Upper lobe of right lung (tissue), 1 donor: ENCODE results near the gene VWF. TPM values are rescaled to one million over a fixed set of nuclear protein-coding genes. Genes with fewer than 3 reads are reported as not detected.

Experiments used
- ATAC-seq: fragments of 200-7000 bp; cut with Tn5 transposase; one replicate; pipeline ENCODE4 v1.9.1; 2020; ENCODE audit warnings: mild to moderate bottlenecking, moderate library complexity
- DNase-seq: peaks from one replicate; pipeline ENCODE4 v3.0.0-alpha.2; 2020
- H3K27ac ChIP-seq: fragments of 200-600 bp; one replicate; pipeline ENCODE4 v1.8.0; 2022
- H3K27me3 ChIP-seq: fragments of 200-600 bp; one replicate; pipeline ENCODE4 v1.8.0; 2022; ENCODE audit warnings: mild to moderate bottlenecking
- H3K36me3 ChIP-seq: fragments of 200-600 bp; one replicate; pipeline ENCODE4 v1.8.0; 2022
- H3K4me1 ChIP-seq: fragments of 200-600 bp; one replicate; pipeline ENCODE4 v1.8.0; 2022
- H3K4me3 ChIP-seq: fragments of 200-600 bp; one replicate; pipeline ENCODE4 v1.8.0; 2022; ENCODE audit warnings: mild to moderate bottlenecking
- H3K9me3 ChIP-seq: fragments of 200-600 bp; one replicate; pipeline ENCODE4 v1.8.0; 2022
- intact Hi-C: fragments of 100-400 bp; cut with DNase I; formaldehyde crosslinking; loops from one replicate; pipeline ENCODE4 v1.11.0; 2022
- total RNA-seq: library from RNA; stranded (reverse); fragmentation: NEBNext Ultra II Directional; extraction: Animal tissue kit (Norgen Biotek cat#: 25700); gene quantifications from one replicate; pipeline ENCODE4 v1.2.1, GENCODE V29; 2021
- TF ChIP-seq, protein P1 (sequence below): fragments of 200-600 bp; IDR thresholded peaks from one replicate; pipeline ENCODE4 v1.8.0; 2022; ENCODE audit warnings: antibody characterized with exemption
- donor health status: DM: no; HTN: yes; CAD: no; lungs with severe emphysema.

The VWF gene
- total RNA-seq, 1 donor from 2014 or later, result 729 TPM

DNA sequence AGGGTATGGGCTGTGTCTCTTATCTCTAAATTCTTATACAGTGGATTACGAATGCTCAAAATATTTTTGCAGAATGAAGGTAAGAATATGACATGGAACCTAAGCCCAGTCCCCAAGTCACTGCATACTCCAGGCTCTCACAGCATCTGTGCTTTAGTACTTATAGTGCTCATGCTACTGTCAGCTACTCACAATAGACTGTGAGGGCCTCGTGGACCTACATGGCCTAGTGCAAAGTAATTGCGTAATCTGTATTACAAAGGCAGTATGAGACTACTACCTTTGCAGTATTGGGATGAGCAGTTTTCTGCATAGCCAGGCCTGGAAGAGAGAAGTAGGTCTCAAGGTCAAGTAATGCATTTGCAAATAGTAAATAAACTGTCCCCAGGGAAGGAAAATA is 27.9 kb downstream of the VWF start:
- DNase-seq (no peak), ATAC-seq (no peak)
- TF ChIP-seq, protein P1, sequence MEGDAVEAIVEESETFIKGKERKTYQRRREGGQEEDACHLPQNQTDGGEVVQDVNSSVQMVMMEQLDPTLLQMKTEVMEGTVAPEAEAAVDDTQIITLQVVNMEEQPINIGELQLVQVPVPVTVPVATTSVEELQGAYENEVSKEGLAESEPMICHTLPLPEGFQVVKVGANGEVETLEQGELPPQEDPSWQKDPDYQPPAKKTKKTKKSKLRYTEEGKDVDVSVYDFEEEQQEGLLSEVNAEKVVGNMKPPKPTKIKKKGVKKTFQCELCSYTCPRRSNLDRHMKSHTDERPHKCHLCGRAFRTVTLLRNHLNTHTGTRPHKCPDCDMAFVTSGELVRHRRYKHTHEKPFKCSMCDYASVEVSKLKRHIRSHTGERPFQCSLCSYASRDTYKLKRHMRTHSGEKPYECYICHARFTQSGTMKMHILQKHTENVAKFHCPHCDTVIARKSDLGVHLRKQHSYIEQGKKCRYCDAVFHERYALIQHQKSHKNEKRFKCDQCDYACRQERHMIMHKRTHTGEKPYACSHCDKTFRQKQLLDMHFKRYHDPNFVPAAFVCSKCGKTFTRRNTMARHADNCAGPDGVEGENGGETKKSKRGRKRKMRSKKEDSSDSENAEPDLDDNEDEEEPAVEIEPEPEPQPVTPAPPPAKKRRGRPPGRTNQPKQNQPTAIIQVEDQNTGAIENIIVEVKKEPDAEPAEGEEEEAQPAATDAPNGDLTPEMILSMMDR, result no peak
- H3K9me3 ChIP-seq, result no peaks in the 10 kb centered on the region
- H3K4me1 ChIP-seq, result peaks cover 13% of the 10 kb centered on the region
- H3K4me3 ChIP-seq, result no peak overlapping the region
- no peaks in the 10 kb centered on the region for H3K27me3 ChIP-seq
- H3K36me3 ChIP-seq, result no peaks in the 10 kb centered on the region
- intact Hi-C loops, result no loop called here
- no peak overlapping the region for H3K27ac ChIP-seq

DNA sequence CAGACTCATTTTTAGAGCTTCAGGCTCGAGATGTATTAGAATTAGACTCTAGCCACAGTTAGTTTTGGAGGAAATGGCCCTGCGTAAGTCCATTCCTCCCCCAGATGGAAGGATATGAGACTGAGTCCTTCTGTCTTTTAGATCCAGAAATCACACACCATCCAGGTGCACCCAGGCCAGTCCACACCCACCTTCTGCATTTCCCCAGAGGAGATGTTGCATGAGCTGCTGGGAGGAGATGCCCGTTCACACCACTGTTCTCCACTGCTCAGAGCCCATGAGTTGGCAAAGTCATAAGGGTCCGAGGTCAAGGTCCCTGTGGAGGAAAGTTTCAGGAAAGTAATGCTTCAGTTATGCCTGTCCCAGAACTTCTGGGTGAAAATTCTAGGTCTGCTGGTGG is 29.2 kb downstream of the VWF start:
- H3K4me3 ChIP-seq, result no peak overlapping the region
- H3K4me1 ChIP-seq, result peaks cover 22% of the 10 kb centered on the region
- no peaks in the 10 kb centered on the region for H3K9me3 ChIP-seq
- no peak for DNase-seq
- TF ChIP-seq, protein P1, result no peak
- ATAC-seq, result no peak
- intact Hi-C loops, result no loop called here
- H3K36me3 ChIP-seq, result no peaks in the 10 kb centered on the region
- no peaks in the 10 kb centered on the region for H3K27me3 ChIP-seq
- H3K27ac ChIP-seq, result no peak overlapping the region

DNA sequence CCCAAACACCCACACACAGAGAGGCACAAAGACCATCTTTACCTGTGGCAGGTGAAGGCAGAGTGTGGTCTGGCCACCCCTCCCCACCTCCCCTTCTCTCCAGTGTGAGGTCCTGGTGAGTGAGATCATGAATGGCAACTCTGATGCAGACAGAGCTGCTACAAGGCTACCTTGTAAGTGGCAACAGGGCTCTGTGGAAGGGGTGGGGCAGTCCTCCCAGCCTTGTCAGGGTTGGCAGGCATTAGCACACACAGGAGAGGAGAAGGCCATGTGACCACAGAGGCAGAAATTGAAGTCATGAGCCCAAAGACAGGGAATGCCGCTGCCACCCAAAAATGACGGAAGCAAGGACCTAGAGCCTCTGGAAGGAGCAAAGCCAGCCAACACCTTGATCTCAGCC is 30.7 kb downstream of the VWF start:
- Histone ChIP-seq H3K27ac (peak overlapping the region; percentile 36), H3K4me1 (peaks cover 23% of the 10 kb centered on the region), H3K4me3 (no peak overlapping the region), H3K27me3 (no peaks in the 10 kb centered on the region), H3K9me3 (no peaks in the 10 kb centered on the region), H3K36me3 (no peaks in the 10 kb centered on the region)
- TF ChIP-seq, protein P1, result no peak
- no peak for DNase-seq
- intact Hi-C loops, result no loop called here
- peak; percentile 42 for ATAC-seq

DNA sequence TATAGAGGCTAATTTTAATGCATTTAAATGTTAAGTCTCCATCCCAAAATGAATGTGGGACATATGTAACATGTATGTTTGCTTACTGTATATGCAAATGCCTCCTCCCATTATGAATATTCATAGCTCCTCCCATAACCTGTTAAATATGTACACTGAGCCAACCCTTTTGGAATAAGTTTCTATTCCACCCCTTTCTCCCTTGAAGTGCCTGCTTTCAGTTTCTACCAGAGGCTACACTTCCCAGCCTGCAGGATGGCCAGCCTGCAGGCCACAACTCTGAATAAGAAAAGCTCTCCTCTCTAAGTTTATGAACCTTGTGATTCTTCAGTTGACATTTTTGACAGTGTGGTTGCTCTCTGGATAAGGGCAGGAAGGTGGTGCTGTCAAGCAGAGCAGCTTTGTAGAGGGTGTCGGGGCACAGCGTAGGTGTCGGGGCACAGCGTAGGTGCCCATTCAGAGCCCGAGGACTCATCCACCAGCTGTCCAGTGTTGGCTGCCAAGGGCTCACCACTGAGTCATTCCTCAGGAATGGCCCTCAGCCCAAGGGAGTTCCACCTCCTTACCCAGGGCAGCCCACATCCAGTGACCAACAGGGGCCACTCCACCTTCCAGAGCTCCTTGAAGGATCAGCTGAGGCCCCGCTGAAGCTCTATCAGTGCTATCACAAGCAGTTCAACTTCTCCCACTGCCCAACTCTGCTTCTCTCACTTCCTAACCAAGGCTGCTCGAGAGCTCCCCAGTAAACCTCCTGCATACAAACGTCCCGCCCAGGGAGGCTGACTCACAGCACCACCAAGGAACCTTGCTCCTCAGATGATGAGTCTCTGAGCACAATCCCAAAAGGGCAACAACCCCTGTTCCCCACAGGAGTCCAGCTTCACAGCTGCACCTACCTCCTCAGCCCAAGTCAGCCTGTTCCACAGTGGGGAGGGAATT is 31.4 kb downstream of the VWF start:
- no peaks in the 10 kb centered on the region for H3K36me3 ChIP-seq
- ATAC-seq, result peak; percentile 89
- TF ChIP-seq, protein P1, result no peak
- peaks cover 23% of the 10 kb centered on the region for H3K4me1 ChIP-seq
- intact Hi-C loops, result no loop called here
- no peaks in the 10 kb centered on the region for H3K27me3 ChIP-seq
- no peak overlapping the region for H3K4me3 ChIP-seq
- DNase-seq, result peak; percentile 80
- H3K27ac ChIP-seq, result peak overlapping the region; percentile 36
- H3K9me3 ChIP-seq, result no peaks in the 10 kb centered on the region

DNA sequence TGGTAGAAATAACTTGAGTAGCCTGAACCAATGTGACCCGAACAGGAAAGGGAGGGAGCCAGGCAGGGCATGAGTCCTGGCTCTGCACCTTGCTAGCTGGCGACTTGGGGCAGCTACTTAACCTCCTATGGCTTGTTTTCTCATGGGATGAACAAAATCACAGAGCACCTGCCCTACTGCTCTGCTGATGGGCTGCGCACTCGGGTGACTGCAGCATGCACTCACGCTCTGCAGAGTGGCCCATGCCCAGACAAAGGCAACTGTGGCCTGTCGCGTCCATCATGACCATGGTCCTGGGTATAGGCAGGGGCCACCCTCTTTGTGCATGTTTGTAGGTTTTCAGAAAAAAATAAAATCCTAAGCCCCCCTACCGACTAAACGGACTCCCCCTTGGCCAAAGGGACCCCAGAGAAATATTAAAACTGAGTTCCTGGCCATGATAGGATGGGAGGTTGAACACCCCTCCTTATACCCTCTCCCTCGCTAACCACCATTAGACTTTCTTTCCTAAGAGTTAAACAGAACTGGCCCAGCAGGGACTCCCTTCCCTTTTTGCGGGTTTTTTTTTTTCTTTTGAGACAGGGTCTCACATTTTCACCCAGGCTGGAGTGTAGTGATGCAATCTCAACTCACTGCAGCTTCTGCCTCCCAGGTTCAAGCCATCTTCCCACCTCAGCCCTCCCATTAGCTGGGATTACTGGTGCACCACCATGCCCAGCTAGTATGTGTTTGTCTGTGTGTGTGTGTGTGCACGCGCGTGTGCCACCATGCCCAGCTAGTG is 32.5 kb downstream of the VWF start:
- Histone ChIP-seq H3K9me3 (no peaks in the 10 kb centered on the region), H3K4me3 (no peak overlapping the region), H3K4me1 (peaks cover 23% of the 10 kb centered on the region), H3K27ac (no peak overlapping the region), H3K27me3 (no peaks in the 10 kb centered on the region), H3K36me3 (no peaks in the 10 kb centered on the region)
- ATAC-seq (no peak), DNase-seq (no peak)
- intact Hi-C loops, result no loop called here
- TF ChIP-seq, protein P1, result no peak
